Measurements from ENCODE around the gene GPI. TPM values are rescaled to one million over a fixed set of nuclear protein-coding genes. Genes with fewer than 3 reads are reported as not detected.

GPI gene
- total RNA-seq, 1 experiment from 2014 or later = 370 TPM

DNA sequence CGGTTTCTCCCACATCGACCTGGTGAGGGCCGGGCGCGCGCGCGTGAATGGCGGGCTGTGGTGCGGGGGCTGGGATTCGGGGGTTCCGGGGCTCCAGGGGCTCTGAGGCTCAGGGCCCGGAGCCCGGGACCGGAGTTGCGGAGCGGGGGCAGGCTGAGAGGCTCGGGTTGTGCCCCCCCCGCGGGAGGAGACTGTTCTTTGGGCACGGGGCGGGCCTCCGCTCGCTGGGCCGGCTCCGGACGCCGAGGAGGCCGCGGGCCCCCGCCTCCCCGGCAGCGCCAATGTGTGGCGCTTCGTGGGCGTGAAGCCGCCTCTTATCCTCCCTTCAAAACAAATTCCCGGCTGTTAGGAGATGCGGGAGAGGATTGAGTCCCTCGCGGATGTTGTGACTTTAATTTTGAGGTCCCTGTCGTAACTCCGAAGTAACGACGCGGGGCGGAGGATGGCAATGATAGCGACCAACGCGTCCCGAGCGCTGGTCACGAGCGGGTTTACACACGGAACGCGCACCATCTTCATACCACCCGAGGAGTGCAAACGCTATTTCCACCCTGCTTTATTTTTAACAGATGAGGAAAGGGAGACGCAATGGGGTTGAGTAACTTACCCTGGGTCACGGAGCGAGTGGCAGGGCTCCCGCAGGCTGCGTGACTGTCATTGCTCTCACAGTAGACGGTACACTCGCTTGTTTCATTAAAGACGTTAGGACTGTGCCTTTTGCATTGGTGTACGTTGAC lies 63.7 kb downstream of the GPI start:
- intact Hi-C loops (cut with micrococcal nuclease; ENCODE audit: unreplicated experiment) = no loop called here
- CTCF ChIA-PET = no interaction called here
- ATAC-seq (peak; percentile 80), DNase-seq (ENCODE audit: low read depth, low spot score) (no peak)
- in situ Hi-C loops (cut with HindIII; ENCODE audit: low pct_unique_long_range_greater_than_20kb, low sequenced_read_pairs) = no loop called here
- no TSS peak for BruUV-seq (replicated peaks)
- 0 out of 2 replicates have a peak, but pooled peaks have one; percentile 53 for TF ChIP-seq SIN3A (IDR thresholded peaks at IDR 0.05; ENCODE audit: borderline replicate concordance, insufficient read depth, low read depth, low read length)
- TF ChIP-seq, protein P1, sequence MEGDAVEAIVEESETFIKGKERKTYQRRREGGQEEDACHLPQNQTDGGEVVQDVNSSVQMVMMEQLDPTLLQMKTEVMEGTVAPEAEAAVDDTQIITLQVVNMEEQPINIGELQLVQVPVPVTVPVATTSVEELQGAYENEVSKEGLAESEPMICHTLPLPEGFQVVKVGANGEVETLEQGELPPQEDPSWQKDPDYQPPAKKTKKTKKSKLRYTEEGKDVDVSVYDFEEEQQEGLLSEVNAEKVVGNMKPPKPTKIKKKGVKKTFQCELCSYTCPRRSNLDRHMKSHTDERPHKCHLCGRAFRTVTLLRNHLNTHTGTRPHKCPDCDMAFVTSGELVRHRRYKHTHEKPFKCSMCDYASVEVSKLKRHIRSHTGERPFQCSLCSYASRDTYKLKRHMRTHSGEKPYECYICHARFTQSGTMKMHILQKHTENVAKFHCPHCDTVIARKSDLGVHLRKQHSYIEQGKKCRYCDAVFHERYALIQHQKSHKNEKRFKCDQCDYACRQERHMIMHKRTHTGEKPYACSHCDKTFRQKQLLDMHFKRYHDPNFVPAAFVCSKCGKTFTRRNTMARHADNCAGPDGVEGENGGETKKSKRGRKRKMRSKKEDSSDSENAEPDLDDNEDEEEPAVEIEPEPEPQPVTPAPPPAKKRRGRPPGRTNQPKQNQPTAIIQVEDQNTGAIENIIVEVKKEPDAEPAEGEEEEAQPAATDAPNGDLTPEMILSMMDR (IDR thresholded peaks at IDR 0.05) = no peak
- no peaks in the 10 kb centered on the region for H3K9me3 ChIP-seq (ENCODE audit: control insufficient read depth, insufficient read depth, low read depth, low read length)
- peaks cover 39% of the 10 kb centered on the region for H3K36me3 ChIP-seq (ENCODE audit: control insufficient read depth, insufficient read depth, low read length)
- peaks cover 15% of the 10 kb centered on the region for H3K4me1 ChIP-seq (ENCODE audit: control insufficient read depth, insufficient read depth, low read length)
- H3K27me3 ChIP-seq (ENCODE audit: control insufficient read depth, insufficient read depth, low read length) = no peaks in the 10 kb centered on the region
- H3K4me3 ChIP-seq (ENCODE audit: low read depth in 2 of 2, low read length in 2 of 2) = peak overlapping the region; percentile 90 to 95
- peak overlapping the region; percentile 85 for H3K27ac ChIP-seq (ENCODE audit: low read length)
- POLR2A ChIA-PET = interaction anchor here (0.7 kb wide), 2 partner anchors 28 to 40 kb away, joined by 4 to 5 read pairs; no protein-coding TSS in a partner anchor

DNA sequence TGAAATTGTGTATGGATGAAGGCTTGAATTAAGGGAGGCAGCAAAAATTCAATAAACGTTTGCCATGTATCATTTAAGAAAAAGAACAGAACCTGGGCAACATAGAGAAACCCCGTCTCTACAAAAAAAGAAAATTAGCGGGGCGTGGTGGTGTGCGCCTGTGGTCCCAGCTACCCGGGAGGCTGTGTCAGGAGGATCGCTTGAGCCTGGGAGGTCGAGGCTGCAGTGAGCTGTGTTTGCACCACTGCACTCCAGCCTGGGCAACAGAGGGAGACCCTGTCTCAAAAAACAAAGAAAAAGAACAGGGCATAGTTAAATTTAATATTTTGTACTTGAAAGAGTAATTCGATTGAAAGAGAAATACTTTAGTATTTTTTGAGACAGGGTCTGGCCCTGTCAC lies 64.6 kb downstream of the GPI start:
- no TSS peak for BruUV-seq (replicated peaks)
- Histone ChIP-seq H3K4me1 (ENCODE audit: control insufficient read depth, insufficient read depth, low read length) (peaks cover 15% of the 10 kb centered on the region), H3K27ac (ENCODE audit: low read length) (peak overlapping the region; percentile 85), H3K27me3 (ENCODE audit: control insufficient read depth, insufficient read depth, low read length) (no peaks in the 10 kb centered on the region), H3K9me3 (ENCODE audit: control insufficient read depth, insufficient read depth, low read depth, low read length) (no peaks in the 10 kb centered on the region), H3K4me3 (ENCODE audit: low read depth in 2 of 2, low read length in 2 of 2) (peak overlapping the region; percentile 90 to 95), H3K36me3 (ENCODE audit: control insufficient read depth, insufficient read depth, low read length) (peaks cover 40% of the 10 kb centered on the region)
- ATAC-seq (no peak), DNase-seq (ENCODE audit: low read depth, low spot score) (no peak)
- ChIA-PET POLR2A (interaction anchor here (0.9 kb wide), 1 partner anchor 34 kb away, joined by 6 read pairs; no protein-coding TSS in a partner anchor), CTCF (interaction anchor here (0.6 kb wide), 1 partner anchor 251 kb away, joined by 3 read pairs; no protein-coding TSS in a partner anchor)
- TF ChIP-seq POLR2AphosphoS5 (IDR thresholded peaks at IDR 0.05; ENCODE audit: low read depth, low read length) (no peak), SIN3A (IDR thresholded peaks at IDR 0.05; ENCODE audit: borderline replicate concordance, insufficient read depth, low read depth, low read length) (no peak), TCF7L2 (IDR thresholded peaks at IDR 0.05; ENCODE audit: low read depth, low read length) (no peak)
- TF ChIP-seq, protein P2, sequence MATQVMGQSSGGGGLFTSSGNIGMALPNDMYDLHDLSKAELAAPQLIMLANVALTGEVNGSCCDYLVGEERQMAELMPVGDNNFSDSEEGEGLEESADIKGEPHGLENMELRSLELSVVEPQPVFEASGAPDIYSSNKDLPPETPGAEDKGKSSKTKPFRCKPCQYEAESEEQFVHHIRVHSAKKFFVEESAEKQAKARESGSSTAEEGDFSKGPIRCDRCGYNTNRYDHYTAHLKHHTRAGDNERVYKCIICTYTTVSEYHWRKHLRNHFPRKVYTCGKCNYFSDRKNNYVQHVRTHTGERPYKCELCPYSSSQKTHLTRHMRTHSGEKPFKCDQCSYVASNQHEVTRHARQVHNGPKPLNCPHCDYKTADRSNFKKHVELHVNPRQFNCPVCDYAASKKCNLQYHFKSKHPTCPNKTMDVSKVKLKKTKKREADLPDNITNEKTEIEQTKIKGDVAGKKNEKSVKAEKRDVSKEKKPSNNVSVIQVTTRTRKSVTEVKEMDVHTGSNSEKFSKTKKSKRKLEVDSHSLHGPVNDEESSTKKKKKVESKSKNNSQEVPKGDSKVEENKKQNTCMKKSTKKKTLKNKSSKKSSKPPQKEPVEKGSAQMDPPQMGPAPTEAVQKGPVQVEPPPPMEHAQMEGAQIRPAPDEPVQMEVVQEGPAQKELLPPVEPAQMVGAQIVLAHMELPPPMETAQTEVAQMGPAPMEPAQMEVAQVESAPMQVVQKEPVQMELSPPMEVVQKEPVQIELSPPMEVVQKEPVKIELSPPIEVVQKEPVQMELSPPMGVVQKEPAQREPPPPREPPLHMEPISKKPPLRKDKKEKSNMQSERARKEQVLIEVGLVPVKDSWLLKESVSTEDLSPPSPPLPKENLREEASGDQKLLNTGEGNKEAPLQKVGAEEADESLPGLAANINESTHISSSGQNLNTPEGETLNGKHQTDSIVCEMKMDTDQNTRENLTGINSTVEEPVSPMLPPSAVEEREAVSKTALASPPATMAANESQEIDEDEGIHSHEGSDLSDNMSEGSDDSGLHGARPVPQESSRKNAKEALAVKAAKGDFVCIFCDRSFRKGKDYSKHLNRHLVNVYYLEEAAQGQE (IDR thresholded peaks at IDR 0.05; ENCODE audit: insufficient read depth in 1 of 2, low read depth in 2 of 2, low read length in 1 of 2) = no peak
- TF ChIP-seq, protein P1 (IDR thresholded peaks at IDR 0.05) = no peak
- in situ Hi-C loops (cut with HindIII; ENCODE audit: low pct_unique_long_range_greater_than_20kb, low sequenced_read_pairs) (no loop called here), intact Hi-C loops (cut with micrococcal nuclease; ENCODE audit: unreplicated experiment) (no loop called here)

Data from Panc1 (cell line).